SK-N-MC (cell line): ENCODE measurements around the gene ME2.
"Not testable (repeated sequence)": the region's sequence is repeated elsewhere in the genome, so short reads cannot be mapped to it uniquely, and the experiment has no call there.

Source experiments
- EZH2 ChIP-seq: fragments of 200-600 bp; sonication (generic); IDR thresholded peaks from one replicate; pipeline ENCODE4 v1.6.1; 2017; ENCODE audit warnings: antibody characterized with exemption
- FOXP2 ChIP-seq: optimal IDR thresholded peaks from 2 replicates; pipeline ENCODE3; 2011; ENCODE audit warnings: mild to moderate bottlenecking, moderate library complexity; ENCODE audit not compliant: insufficient read depth; ENCODE audit errors: extremely low read length, control extremely low read depth
- POLR2AphosphoS5 ChIP-seq: IDR thresholded peaks from 2 replicates; pipeline ENCODE4 v1.6.1; 2012; ENCODE audit warnings: mild to moderate bottlenecking, low read depth, low read length, borderline replicate concordance

- TF ChIP-seq POLR2AphosphoS5, EZH2, FOXP2: not testable (repeated sequence)
Observed at GRCh38 chr18:50880944-50881343, 2.0 kb downstream of the ME2 start.
